ENCODE results near the gene TMEM121. TPM values are rescaled to one million over a fixed set of nuclear protein-coding genes. Genes with fewer than 3 reads are reported as not detected.

Gene TMEM121
- total RNA-seq, 1 experiment from 2014 or later = 1.0 TPM

- Histone ChIP-seq H3K9me2 (ENCODE audit: insufficient read depth) (no peaks in the 10 kb centered on the region), H3K79me2 (ENCODE audit: low read depth) (no peaks in the 10 kb centered on the region), H2AFZ (no peak overlapping the region), H3K27ac (no peak overlapping the region), H3F3A (ENCODE audit: insufficient read depth, low read depth) (0 out of 2 replicates have a peak, but pooled peaks cover 3% of the 10 kb centered on the region), H3K36me3 (ENCODE audit: low read depth) (no peaks in the 10 kb centered on the region), H3K4me2 (no peak overlapping the region), H3K4me1 (replicated peaks; ENCODE audit: insufficient read depth) (no peaks in the 10 kb centered on the region), H4K20me1 (ENCODE audit: insufficient read depth) (no peaks in the 10 kb centered on the region), H3K4me3 (no peak overlapping the region), H3K27me3 (ENCODE audit: insufficient read depth, low read depth) (peaks cover 29% of the 10 kb centered on the region), H3K9me3 (ENCODE audit: insufficient read depth, low read depth) (no peaks in the 10 kb centered on the region)
- ChIA-PET CTCF (no interaction called here), POLR2A (ENCODE audit: unreplicated experiment) (no interaction called here)
- DNase-seq = peak in 1 of 2 experiments; percentile 21
- no TSS peak for BruUV-seq (replicated peaks)
- TF ChIP-seq CTCF (conservative IDR thresholded peaks at IDR 0.05) (no peak), EZH2 (IDR thresholded peaks at IDR 0.05; ENCODE audit: low read depth) (no peak)
- intact Hi-C loops (cut with micrococcal nuclease; ENCODE audit: unreplicated experiment) = no loop called here
These were observed 22.3 kb upstream of the TMEM121 start for GRCh38 chr14:105503935-105504692.

GRCh38 chr14:105505101-105505500 is 21.3 kb upstream of the TMEM121 start:
- Histone ChIP-seq H3F3A (ENCODE audit: insufficient read depth, low read depth) (0 out of 2 replicates have a peak, but pooled peaks cover 3% of the 10 kb centered on the region), H3K9me2 (ENCODE audit: insufficient read depth) (no peaks in the 10 kb centered on the region), H4K20me1 (ENCODE audit: insufficient read depth) (no peaks in the 10 kb centered on the region), H3K79me2 (ENCODE audit: low read depth) (no peaks in the 10 kb centered on the region), H3K9me3 (ENCODE audit: insufficient read depth, low read depth) (no peaks in the 10 kb centered on the region), H3K27me3 (ENCODE audit: insufficient read depth, low read depth) (peaks cover 37% of the 10 kb centered on the region), H3K36me3 (ENCODE audit: low read depth) (no peaks in the 10 kb centered on the region), H3K4me1 (replicated peaks; ENCODE audit: insufficient read depth) (no peaks in the 10 kb centered on the region), H3K4me3 (no peak overlapping the region), H3K4me2 (no peak overlapping the region), H2AFZ (no peak overlapping the region), H3K27ac (no peak overlapping the region)
- no TSS peak for BruUV-seq (replicated peaks)
- TF ChIP-seq EZH2 (IDR thresholded peaks at IDR 0.05; ENCODE audit: low read depth) (no peak), CTCF (conservative IDR thresholded peaks at IDR 0.05) (no peak)
- CTCF ChIA-PET = interaction anchor here (0.7 kb wide), 1 partner anchor 298 kb away, joined by 5 read pairs; no protein-coding TSS in a partner anchor
- POLR2A ChIA-PET (ENCODE audit: unreplicated experiment) = no interaction called here
- intact Hi-C loops (cut with micrococcal nuclease; ENCODE audit: unreplicated experiment) = no loop called here
- no peak for DNase-seq

DNA sequence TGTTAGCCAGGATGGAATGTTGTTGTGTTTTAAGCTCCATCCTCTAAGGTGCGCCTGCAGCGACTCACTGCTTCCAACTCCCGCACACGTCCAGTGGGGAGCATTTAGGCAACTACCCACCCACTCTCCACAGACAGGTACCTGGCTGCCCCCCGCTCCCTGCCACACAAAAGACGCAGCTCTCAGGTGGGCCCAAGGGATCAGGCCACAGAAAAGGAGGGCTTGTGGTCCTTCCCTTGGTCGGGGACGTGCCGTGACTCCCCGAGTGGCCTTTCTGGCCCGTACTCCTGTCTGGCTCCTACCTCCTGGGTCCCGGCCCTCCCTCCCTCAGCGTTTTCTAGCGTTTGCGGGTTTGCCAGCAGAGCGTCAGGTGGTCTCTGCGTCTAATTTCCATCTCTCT is 19.1 kb upstream of the TMEM121 start:
- no peaks in the 10 kb centered on the region for H3K9me2 ChIP-seq (ENCODE audit: insufficient read depth)
- H3K27me3 ChIP-seq (ENCODE audit: insufficient read depth, low read depth) = peaks cover 42% of the 10 kb centered on the region
- no peaks in the 10 kb centered on the region for H4K20me1 ChIP-seq (ENCODE audit: insufficient read depth)
- no peaks in the 10 kb centered on the region for H3K79me2 ChIP-seq (ENCODE audit: low read depth)
- no peak overlapping the region for H3K4me2 ChIP-seq
- H3F3A ChIP-seq (ENCODE audit: insufficient read depth, low read depth) = peaks cover 11% of the 10 kb centered on the region; the same call in 1 of the 2 replicates
- H3K27ac ChIP-seq = no peak overlapping the region
- no TSS peak for BruUV-seq (replicated peaks)
- no peaks in the 10 kb centered on the region for H3K9me3 ChIP-seq (ENCODE audit: insufficient read depth, low read depth)
- DNase-seq = no peak
- TF ChIP-seq CTCF (conservative IDR thresholded peaks at IDR 0.05) (no peak), EZH2 (IDR thresholded peaks at IDR 0.05; ENCODE audit: low read depth) (no peak)
- ChIA-PET CTCF (no interaction called here), POLR2A (ENCODE audit: unreplicated experiment) (no interaction called here)
- H2AFZ ChIP-seq = no peak overlapping the region
- H3K4me3 ChIP-seq = no peak overlapping the region
- H3K4me1 ChIP-seq (replicated peaks; ENCODE audit: insufficient read depth) = peaks cover 13% of the 10 kb centered on the region
- no peaks in the 10 kb centered on the region for H3K36me3 ChIP-seq (ENCODE audit: low read depth)
- intact Hi-C loops (cut with micrococcal nuclease; ENCODE audit: unreplicated experiment) = no loop called here
